Tibial nerve (tissue), 4 donors: ENCODE measurements around the gene MSI2. TPM values are rescaled to one million over a fixed set of nuclear protein-coding genes. Genes with fewer than 3 reads are reported as not detected.

ENCODE experiments used
- DNase-seq, 2 donors: peaks; one replicate each; pipeline ENCODE4 v3.0.0-alpha.2; 2019; ENCODE audit warnings: low spot score in 2 of 2
- H3K27ac ChIP-seq, 4 donors: fragments of 200-600 bp; sonication (generic) in 3 of 4; one replicate each; pipeline ENCODE4 v1.5.1; 2017 to 2019; ENCODE audit warnings: mild to moderate bottlenecking in 1 of 4
- H3K27me3 ChIP-seq, 2 donors: fragments of 200-600 bp; sonication (generic) in 1 of 2; one replicate each; pipeline versions ENCODE4 v1.5.1 to v1.6.0; 2017 to 2019
- H3K36me3 ChIP-seq, 3 donors: fragments of 200-600 bp; sonication (generic); one replicate each; pipeline ENCODE4 v1.5.1; 2018 to 2019
- H3K4me1 ChIP-seq, 4 donors: fragments of 200-600 bp; sonication (generic) in 3 of 4; one replicate each; pipeline ENCODE4 v1.5.1; 2017 to 2019
- H3K4me3 ChIP-seq, 4 donors: fragments of 200-600 bp; sonication (generic) in 3 of 4; one replicate each; pipeline ENCODE4 v1.5.1; 2017 to 2019; ENCODE audit warnings: mild to moderate bottlenecking in 1 of 4, moderate library complexity in 1 of 4
- H3K9me3 ChIP-seq, 4 donors: fragments of 200-600 bp; sonication (generic) in 3 of 4; one replicate each; pipeline ENCODE4 v1.5.1; 2017 to 2019
- CTCF ChIP-seq, 5 experiments: fragments of 200-600 bp in 3 of 5; fragments of 450-650 bp in 2 of 5; sonication (generic) in 3 of 5; IDR thresholded peaks; one replicate each; pipeline ENCODE4 v1.5.1; 2016 to 2019; ENCODE audit warnings: antibody characterized with exemption in 5 of 5, mild to moderate bottlenecking in 3 of 5, moderate library complexity in 2 of 5
- EP300 ChIP-seq, 2 donors: sonication (generic); formaldehyde crosslinking; IDR thresholded peaks; one replicate each; pipeline ENCODE4 v1.6.1; 2017; ENCODE audit warnings: antibody characterized with exemption in 2 of 2, mild to moderate bottlenecking in 1 of 2
- POLR2A ChIP-seq, 2 donors: fragments of 450-650 bp; IDR thresholded peaks; one replicate each; pipeline ENCODE4 v1.6.1; 2017; ENCODE audit warnings: antibody characterized with exemption in 2 of 2, mild to moderate bottlenecking in 2 of 2, moderate library complexity in 2 of 2
- WGBS, 2 donors: methylation state at CpG; one replicate each; pipeline ENCODE4 v1.1.5; 2018; 5-methylcytosine and 5-hydroxymethylcytosine counted together
- total RNA-seq, 4 donors: library from RNA; depleted of rRNA; stranded (reverse); fragments of >200 nt; gene quantifications; one replicate each; pipeline ENCODE4 v1.1.0, GENCODE V29; 2016

Gene MSI2
- total RNA-seq, 4 donors from 2014 or later: 11.5 to 18.3 (median 14.2) TPM

DNA sequence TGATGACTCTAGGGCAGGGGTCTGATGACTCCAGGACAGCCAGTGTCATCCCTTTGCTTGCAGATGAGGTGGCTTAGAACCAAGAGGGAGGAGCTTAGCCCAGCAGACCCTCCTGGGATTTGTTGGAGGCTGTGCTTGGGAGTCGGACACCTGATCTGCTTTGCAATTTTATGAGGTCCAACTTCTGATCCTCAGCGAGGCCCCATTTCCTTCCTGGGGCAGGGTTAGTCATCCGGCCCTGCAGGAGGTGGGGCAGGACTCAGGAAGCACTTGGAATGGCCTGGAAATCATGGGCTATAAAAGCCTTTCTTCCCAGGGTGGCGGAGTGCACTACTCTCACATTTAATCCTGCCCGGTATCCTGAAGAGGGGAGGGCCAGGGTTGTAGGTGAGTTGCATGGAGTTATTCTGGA, 168.5 kb downstream of the MSI2 start:
- Histone ChIP-seq H3K36me3 (no peaks in the 10 kb centered on the region), H3K27ac (no peak overlapping the region), H3K9me3 (no peaks in the 10 kb centered on the region), H3K4me3 (no peak overlapping the region), H3K4me1 (no peaks in the 10 kb centered on the region), H3K27me3 (no peaks in the 10 kb centered on the region)
- TF ChIP-seq EP300 (IDR thresholded peaks at IDR 0.05): no peak
- TF ChIP-seq POLR2A (IDR thresholded peaks at IDR 0.05): no peak
- no peak for TF ChIP-seq CTCF (IDR thresholded peaks at IDR 0.05)
- 62 to 73% methylated on average over 5 of the region's 5 CpGs for whole genome bisulfite sequencing, 2 donors
- DNase-seq: no peak

DNA sequence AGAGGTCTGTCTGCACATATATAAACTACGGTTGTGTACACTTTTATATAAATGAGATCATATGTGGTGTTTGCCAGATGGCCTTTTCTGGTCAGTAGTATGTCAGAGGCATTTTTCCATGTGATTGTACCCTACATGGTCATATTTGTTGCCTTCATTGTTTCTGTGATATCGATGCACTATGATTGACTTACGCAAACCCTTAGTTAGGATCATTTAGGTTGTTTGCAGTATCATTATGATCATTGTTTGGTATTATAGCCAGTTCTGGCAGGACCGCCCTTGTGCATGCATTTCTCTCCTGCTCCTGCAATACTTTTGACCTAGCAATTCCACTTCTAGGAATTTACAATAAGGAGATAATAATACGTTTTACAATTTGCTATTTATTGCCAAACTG, 169.1 kb downstream of the MSI2 start:
- H3K4me3 ChIP-seq: no peak overlapping the region
- H3K27ac ChIP-seq: no peak overlapping the region
- 76 to 81% methylated on average over 5 of the region's 5 CpGs for WGBS, 2 donors

GRCh38 chr17:57425903-57426880, 169.9 kb downstream of the MSI2 start:
- TF ChIP-seq POLR2A (IDR thresholded peaks at IDR 0.05) (no peak), CTCF (IDR thresholded peaks at IDR 0.05) (no peak), EP300 (IDR thresholded peaks at IDR 0.05) (no peak)
- Histone ChIP-seq H3K4me1 (no peaks in the 10 kb centered on the region), H3K36me3 (no peaks in the 10 kb centered on the region), H3K27me3 (no peaks in the 10 kb centered on the region), H3K27ac (no peak overlapping the region), H3K4me3 (no peak overlapping the region), H3K9me3 (no peaks in the 10 kb centered on the region)
- 83% methylated on average over 10 of the region's 10 CpGs for WGBS, 2 donors
- no peak for DNase-seq

More for the DNA sequence above, 169.1 kb downstream of the MSI2 start:
- Histone ChIP-seq H3K36me3 (no peaks in the 10 kb centered on the region), H3K4me1 (no peaks in the 10 kb centered on the region), H3K9me3 (no peaks in the 10 kb centered on the region), H3K27me3 (no peaks in the 10 kb centered on the region)
- DNase-seq: no peak
- TF ChIP-seq CTCF (IDR thresholded peaks at IDR 0.05): no peak
- no peak for TF ChIP-seq EP300 (IDR thresholded peaks at IDR 0.05)
- TF ChIP-seq POLR2A (IDR thresholded peaks at IDR 0.05): no peak

GRCh38 chr17:57429966-57430365, 173.6 kb downstream of the MSI2 start:
- no peaks in the 10 kb centered on the region for H3K4me1 ChIP-seq
- H3K36me3 ChIP-seq: no peaks in the 10 kb centered on the region
- no peaks in the 10 kb centered on the region for H3K27me3 ChIP-seq
- H3K27ac ChIP-seq: no peak overlapping the region
- TF ChIP-seq EP300 (IDR thresholded peaks at IDR 0.05) (no peak), POLR2A (IDR thresholded peaks at IDR 0.05) (no peak), CTCF (IDR thresholded peaks at IDR 0.05) (no peak)
- 88% methylated on average over 4 of the region's 4 CpGs for WGBS, 2 donors
- no peak overlapping the region for H3K4me3 ChIP-seq
- DNase-seq: no peak
- no peaks in the 10 kb centered on the region for H3K9me3 ChIP-seq

GRCh38 chr17:57431415-57431814, 175.1 kb downstream of the MSI2 start:
- no peak for TF ChIP-seq EP300 (IDR thresholded peaks at IDR 0.05)
- Histone ChIP-seq H3K4me3 (no peak overlapping the region), H3K9me3 (no peaks in the 10 kb centered on the region), H3K36me3 (no peaks in the 10 kb centered on the region), H3K4me1 (no peaks in the 10 kb centered on the region), H3K27ac (no peak overlapping the region), H3K27me3 (no peaks in the 10 kb centered on the region)
- WGBS, 2 donors: 89 to 92% methylated on average over 3 of the region's 3 CpGs
- DNase-seq: no peak
